HEK293T (cell line): ENCODE measurements around the gene EXPH5.

Source experiments
- FOXK2 ChIP-seq: fragments of 450-650 bp; IDR thresholded peaks from 2 replicates; pipeline ENCODE4 v1.6.1; 2016; ENCODE audit warnings: mild to moderate bottlenecking
- FOXM1 ChIP-seq: fragments of 450-650 bp; IDR thresholded peaks from 2 replicates; pipeline ENCODE4 v1.6.1; 2017; ENCODE audit warnings: mild to moderate bottlenecking, borderline replicate concordance

DNA sequence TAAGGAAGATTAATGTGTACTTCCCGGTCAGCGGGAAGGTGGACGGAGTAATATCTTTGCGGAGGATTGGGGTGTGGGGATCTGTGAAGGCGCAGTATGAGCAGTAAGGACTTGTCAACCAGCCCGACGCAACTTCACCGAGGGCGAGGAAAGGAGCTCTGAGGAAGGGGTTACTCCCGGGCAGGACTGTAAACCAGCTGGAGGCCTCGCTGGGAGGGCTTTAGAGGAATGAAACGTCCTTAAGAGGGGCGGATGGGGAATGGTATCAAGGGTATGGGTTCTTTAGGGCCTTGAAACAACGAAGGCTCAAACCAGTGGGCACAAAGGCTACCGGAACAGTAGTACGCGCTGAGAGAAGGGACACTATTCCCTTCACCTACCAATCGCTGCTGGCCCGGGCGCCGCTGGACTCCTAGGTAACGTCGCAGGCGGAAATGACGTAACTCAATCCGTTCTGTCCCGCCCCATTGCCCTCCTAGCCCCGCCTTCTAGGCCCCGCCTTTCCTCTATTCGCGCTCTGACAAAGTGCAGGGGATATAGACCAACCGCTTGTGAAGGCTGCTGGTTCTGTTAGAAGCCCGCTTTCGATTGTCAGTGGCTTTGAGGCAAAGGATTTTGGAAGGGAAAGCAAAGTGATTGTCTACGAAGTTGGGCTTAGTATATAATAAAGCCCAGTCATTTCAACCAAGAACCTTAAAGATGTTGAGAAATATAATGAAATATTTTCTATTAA, 126.3 kb downstream of the EXPH5 start, which contains the start of gene C11orf65:
- TF ChIP-seq FOXM1 = no peak
- no peak for TF ChIP-seq FOXK2
